Measurements from ENCODE around the gene TTLL5. TPM values are rescaled to one million over a fixed set of nuclear protein-coding genes. Genes with fewer than 3 reads are reported as not detected.

The TTLL5 gene
- total RNA-seq, 5 donors from 2014 or later (not counting 1 experiment from before 2014, with no cell fraction given) = 15.4 to 36.2 (median 22.2) TPM

DNA sequence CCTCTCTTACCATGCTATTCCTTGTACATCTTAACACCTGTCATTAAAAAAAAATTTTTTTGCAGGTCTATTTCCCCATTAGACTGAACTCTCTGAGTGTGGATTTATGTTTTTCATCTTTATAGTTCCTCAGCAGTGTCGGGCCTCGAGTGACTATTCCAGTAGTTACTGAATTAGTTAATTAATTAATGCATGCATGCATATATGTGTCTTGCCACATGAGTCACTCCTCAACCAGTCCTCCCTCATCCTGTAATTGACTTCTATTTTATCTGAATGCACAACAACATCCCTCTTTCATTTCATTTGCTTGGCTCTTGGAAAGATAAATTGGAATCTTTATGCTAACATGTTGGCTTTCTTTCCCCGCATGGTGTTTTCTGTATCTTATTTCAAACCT, 36.0 kb upstream of the TTLL5 start:
- Mint-ChIP-seq H3K27me3 (no peaks in the 10 kb centered on the region), H3K36me3 (peaks cover 4% of the 10 kb centered on the region), H3K9me3 (no peaks in the 10 kb centered on the region), H3K4me1 (no peaks in the 10 kb centered on the region), H3K27ac (no peak overlapping the region), H3K4me3 (no peak overlapping the region)
- WGBS (ENCODE audit: insufficient coverage) = no CpG with 5 or more reads among the region's 3 CpGs
- CTCF ChIA-PET = interaction anchor here in 1 of 2 donors (0.5 kb wide), 1 partner anchor 1301 kb away, joined by 7 read pairs; no protein-coding TSS in a partner anchor
- H3K36me3 ChIP-seq (ENCODE audit: control insufficient read depth in 2 of 2, extremely low read depth in 1 of 2, insufficient read depth in 1 of 2, low read length in 1 of 2) = no peaks in the 10 kb centered on the region
- ATAC-seq (replicated peaks in 1 of 4) (no peak), DNase-seq (no peak)
- no peak overlapping the region for H3K27ac ChIP-seq (ENCODE audit: low read length)
- H3K4me3 ChIP-seq (ENCODE audit: control insufficient read depth in 1 of 2, extremely low read depth in 1 of 2, low read length in 1 of 2) = no peak overlapping the region
- POLR2A ChIA-PET = no interaction called here
- no peaks in the 10 kb centered on the region for H3K27me3 ChIP-seq (replicated peaks in 1 of 2; ENCODE audit: control insufficient read depth in 2 of 2, extremely low read depth in 1 of 2, insufficient read depth in 2 of 2, low read length in 1 of 2)
- no peaks in the 10 kb centered on the region for H3K9me3 ChIP-seq
- H3K4me1 ChIP-seq (ENCODE audit: control insufficient read depth in 1 of 2, extremely low read depth in 1 of 2, insufficient read depth in 2 of 2, low read length in 2 of 2) = no peaks in the 10 kb centered on the region

DNA sequence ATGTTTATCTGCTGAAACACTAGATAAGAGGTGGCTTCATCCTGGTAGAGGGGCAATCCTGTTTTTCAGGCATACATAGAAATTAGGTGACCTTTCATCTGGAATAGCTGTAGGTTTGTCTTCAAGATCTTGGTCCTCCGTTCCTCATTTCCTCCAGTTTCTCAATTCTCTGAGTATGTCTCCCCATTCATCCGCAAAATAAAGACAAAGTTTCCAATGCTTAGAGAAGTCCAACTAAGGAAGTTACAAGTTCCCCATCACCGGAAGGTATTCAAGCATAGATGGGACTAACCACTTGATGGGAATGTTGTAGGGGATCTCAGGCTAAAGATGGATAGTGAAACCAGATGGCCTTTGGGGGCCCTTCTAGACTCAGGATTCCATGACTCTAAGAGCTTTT, 34.6 kb upstream of the TTLL5 start:
- no CpG with 5 or more reads among the region's 3 CpGs for WGBS (ENCODE audit: insufficient coverage)
- Histone ChIP-seq H3K27ac (ENCODE audit: low read length) (no peak overlapping the region), H3K4me3 (ENCODE audit: control insufficient read depth in 1 of 2, extremely low read depth in 1 of 2, low read length in 1 of 2) (no peak overlapping the region), H3K4me1 (ENCODE audit: control insufficient read depth in 1 of 2, extremely low read depth in 1 of 2, insufficient read depth in 2 of 2, low read length in 2 of 2) (no peaks in the 10 kb centered on the region), H3K9me3 (no peaks in the 10 kb centered on the region), H3K36me3 (ENCODE audit: control insufficient read depth in 2 of 2, extremely low read depth in 1 of 2, insufficient read depth in 1 of 2, low read length in 1 of 2) (no peaks in the 10 kb centered on the region), H3K27me3 (replicated peaks in 1 of 2; ENCODE audit: control insufficient read depth in 2 of 2, extremely low read depth in 1 of 2, insufficient read depth in 2 of 2, low read length in 1 of 2) (no peaks in the 10 kb centered on the region)
- Mint-ChIP-seq H3K4me1 (no peaks in the 10 kb centered on the region), H3K9me3 (no peaks in the 10 kb centered on the region), H3K27me3 (no peaks in the 10 kb centered on the region), H3K27ac (no peak overlapping the region), H3K36me3 (peaks cover 4% of the 10 kb centered on the region), H3K4me3 (no peak overlapping the region)
- no peak for DNase-seq
- CTCF ChIA-PET = no interaction called here
- POLR2A ChIA-PET = no interaction called here
- ATAC-seq (replicated peaks in 1 of 4) = no peak

DNA sequence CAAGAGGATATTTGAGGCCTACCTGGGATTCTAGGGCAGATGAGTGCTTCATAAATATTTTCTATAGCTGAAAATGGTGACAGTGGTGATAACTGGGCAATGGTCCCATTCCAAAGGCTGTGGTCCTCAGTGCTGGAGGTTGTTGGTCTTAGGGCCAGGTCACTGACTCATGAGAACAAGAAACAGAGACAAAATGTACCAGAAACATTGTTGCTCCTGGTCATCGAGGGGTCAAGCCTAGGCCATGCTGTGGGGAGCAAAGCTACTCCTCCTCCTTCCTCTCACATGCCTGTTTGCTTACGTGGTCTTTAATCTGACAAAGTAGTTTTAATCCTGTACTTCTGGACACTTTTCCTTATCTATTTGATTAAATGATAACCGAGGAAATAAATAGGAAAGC, 34.2 kb upstream of the TTLL5 start:
- Mint-ChIP-seq H3K36me3 (no peaks in the 10 kb centered on the region), H3K27ac (no peak overlapping the region), H3K27me3 (no peaks in the 10 kb centered on the region), H3K4me1 (no peaks in the 10 kb centered on the region), H3K4me3 (no peak overlapping the region), H3K9me3 (no peaks in the 10 kb centered on the region)
- H3K36me3 ChIP-seq (ENCODE audit: control insufficient read depth in 2 of 2, extremely low read depth in 1 of 2, insufficient read depth in 1 of 2, low read length in 1 of 2) = no peaks in the 10 kb centered on the region
- H3K27me3 ChIP-seq (replicated peaks in 1 of 2; ENCODE audit: control insufficient read depth in 2 of 2, extremely low read depth in 1 of 2, insufficient read depth in 2 of 2, low read length in 1 of 2) = no peaks in the 10 kb centered on the region
- no peak for DNase-seq
- no peak overlapping the region for H3K4me3 ChIP-seq (ENCODE audit: control insufficient read depth in 1 of 2, extremely low read depth in 1 of 2, low read length in 1 of 2)
- H3K9me3 ChIP-seq = no peaks in the 10 kb centered on the region
- no peaks in the 10 kb centered on the region for H3K4me1 ChIP-seq (ENCODE audit: control insufficient read depth in 1 of 2, extremely low read depth in 1 of 2, insufficient read depth in 2 of 2, low read length in 2 of 2)
- no peak for ATAC-seq (replicated peaks in 1 of 4)
- CTCF ChIA-PET = no interaction called here
- POLR2A ChIA-PET = no interaction called here
- no CpG with 5 or more reads among the region's 3 CpGs for WGBS (ENCODE audit: insufficient coverage)
- H3K27ac ChIP-seq (ENCODE audit: low read length) = no peak overlapping the region

DNA sequence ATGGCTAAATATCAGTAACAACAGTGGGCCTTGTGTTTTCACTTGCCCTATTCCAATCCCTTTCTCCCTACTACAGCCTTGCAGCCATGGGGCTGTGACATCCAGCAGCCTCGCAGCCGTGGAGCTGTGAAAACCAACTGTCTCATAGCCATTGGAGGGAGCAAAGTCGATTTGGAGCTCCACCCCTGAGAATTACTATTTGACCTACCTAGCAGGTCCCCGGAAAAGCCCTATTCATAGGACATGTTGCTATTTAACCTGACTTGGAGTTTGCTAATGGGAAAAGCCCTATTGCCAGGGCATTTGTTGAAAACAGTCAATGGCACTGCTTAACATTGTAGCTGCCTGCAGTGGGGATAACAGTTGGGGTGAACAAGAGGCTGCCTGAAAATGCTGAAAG, 33.6 kb upstream of the TTLL5 start:
- Histone ChIP-seq H3K4me1 (ENCODE audit: control insufficient read depth in 1 of 2, extremely low read depth in 1 of 2, insufficient read depth in 2 of 2, low read length in 2 of 2) (no peaks in the 10 kb centered on the region), H3K9me3 (no peaks in the 10 kb centered on the region), H3K4me3 (ENCODE audit: control insufficient read depth in 1 of 2, extremely low read depth in 1 of 2, low read length in 1 of 2) (no peak overlapping the region), H3K27ac (ENCODE audit: low read length) (no peak overlapping the region), H3K27me3 (replicated peaks in 1 of 2; ENCODE audit: control insufficient read depth in 2 of 2, extremely low read depth in 1 of 2, insufficient read depth in 2 of 2, low read length in 1 of 2) (no peaks in the 10 kb centered on the region), H3K36me3 (ENCODE audit: control insufficient read depth in 2 of 2, extremely low read depth in 1 of 2, insufficient read depth in 1 of 2, low read length in 1 of 2) (no peaks in the 10 kb centered on the region)
- Mint-ChIP-seq H3K27ac (no peak overlapping the region), H3K27me3 (no peaks in the 10 kb centered on the region), H3K4me1 (no peaks in the 10 kb centered on the region), H3K9me3 (no peaks in the 10 kb centered on the region), H3K36me3 (no peaks in the 10 kb centered on the region), H3K4me3 (no peak overlapping the region)
- CTCF ChIA-PET = no interaction called here
- POLR2A ChIA-PET = no interaction called here
- no CpG with 5 or more reads among the region's 4 CpGs for WGBS (ENCODE audit: insufficient coverage)
- ATAC-seq (replicated peaks in 1 of 4) (no peak), DNase-seq (no peak)

DNA sequence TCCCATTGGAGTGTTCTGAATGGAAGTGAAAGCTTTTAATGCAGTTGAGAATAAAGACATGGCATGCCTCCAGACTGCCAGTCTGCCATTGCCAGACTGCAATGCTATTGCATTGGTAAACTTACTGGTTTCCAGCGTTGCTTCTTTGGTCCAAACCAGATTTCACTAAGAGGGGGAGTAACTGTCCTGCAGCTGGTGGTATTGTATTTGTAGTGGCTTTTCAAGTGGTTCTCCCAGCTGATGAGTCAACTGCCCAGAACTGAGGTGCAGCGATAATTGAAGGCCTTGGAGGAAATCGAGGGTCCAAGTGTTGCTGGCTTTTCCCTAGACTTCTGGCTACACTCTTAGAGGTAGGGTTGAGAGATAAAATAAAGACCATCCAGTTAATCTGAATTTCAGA, 32.2 kb upstream of the TTLL5 start:
- ChIA-PET POLR2A (no interaction called here), CTCF (no interaction called here)
- 96% methylated on average over 2 of the region's 3 CpGs for WGBS (ENCODE audit: insufficient coverage)
- Histone ChIP-seq H3K4me1 (ENCODE audit: control insufficient read depth in 1 of 2, extremely low read depth in 1 of 2, insufficient read depth in 2 of 2, low read length in 2 of 2) (no peaks in the 10 kb centered on the region), H3K9me3 (no peaks in the 10 kb centered on the region), H3K27me3 (replicated peaks in 1 of 2; ENCODE audit: control insufficient read depth in 2 of 2, extremely low read depth in 1 of 2, insufficient read depth in 2 of 2, low read length in 1 of 2) (no peaks in the 10 kb centered on the region), H3K36me3 (ENCODE audit: control insufficient read depth in 2 of 2, extremely low read depth in 1 of 2, insufficient read depth in 1 of 2, low read length in 1 of 2) (no peaks in the 10 kb centered on the region), H3K27ac (ENCODE audit: low read length) (no peak overlapping the region), H3K4me3 (ENCODE audit: control insufficient read depth in 1 of 2, extremely low read depth in 1 of 2, low read length in 1 of 2) (no peak overlapping the region)
- Mint-ChIP-seq H3K27me3 (no peaks in the 10 kb centered on the region), H3K4me1 (no peaks in the 10 kb centered on the region), H3K9me3 (no peaks in the 10 kb centered on the region), H3K27ac (no peak overlapping the region), H3K36me3 (peaks cover 4% of the 10 kb centered on the region), H3K4me3 (no peak overlapping the region)
- ATAC-seq (replicated peaks in 1 of 4) (no peak), DNase-seq (no peak)

DNA sequence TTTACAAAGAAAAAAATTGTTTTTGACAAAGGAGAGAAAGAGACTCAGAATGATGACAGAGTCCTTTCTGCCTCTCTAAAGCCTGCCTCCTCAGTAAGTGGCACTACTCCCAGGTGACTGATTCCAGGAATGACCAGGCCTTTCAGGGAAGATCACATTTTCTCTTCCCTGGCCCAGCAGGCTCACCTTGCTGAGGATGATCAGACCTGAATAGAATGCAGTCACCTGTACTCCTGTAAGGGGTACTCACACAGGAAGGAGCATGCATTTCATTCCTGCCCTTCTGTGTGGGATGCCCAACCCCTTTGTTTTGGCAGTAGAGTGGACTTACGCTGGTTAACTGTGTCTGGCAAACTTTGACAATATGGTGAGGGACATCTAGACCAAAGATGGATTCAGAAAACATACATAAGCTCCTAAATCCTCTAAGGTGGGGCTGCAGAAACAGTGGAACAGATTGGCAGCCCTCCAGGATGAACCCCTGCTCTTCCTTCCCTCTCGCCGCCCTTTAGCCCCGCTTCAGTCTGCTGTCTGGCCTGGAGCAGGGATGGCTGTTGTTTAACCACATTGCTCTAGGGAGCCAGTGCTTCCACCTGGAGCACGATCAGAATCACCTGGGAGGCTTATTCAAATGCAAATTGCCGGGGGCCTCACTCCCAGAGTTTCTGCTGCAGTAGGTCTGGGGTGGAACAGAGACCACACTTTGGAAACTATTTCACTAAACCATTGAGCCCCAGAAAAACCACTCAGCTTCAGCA, 30.2 kb upstream of the TTLL5 start:
- 67% methylated on average over 1 of the region's 6 CpGs for WGBS (ENCODE audit: insufficient coverage)
- H3K27ac ChIP-seq (ENCODE audit: low read length) = no peak overlapping the region
- ATAC-seq (replicated peaks in 1 of 4) (no peak), DNase-seq (no peak)
- ChIA-PET CTCF (no interaction called here), POLR2A (no interaction called here)
- Mint-ChIP-seq H3K9me3 (no peaks in the 10 kb centered on the region), H3K27ac (no peak overlapping the region), H3K36me3 (peaks cover 11% of the 10 kb centered on the region), H3K4me3 (no peak overlapping the region), H3K27me3 (no peaks in the 10 kb centered on the region), H3K4me1 (no peaks in the 10 kb centered on the region)
- H3K4me3 ChIP-seq (ENCODE audit: control insufficient read depth in 1 of 2, extremely low read depth in 1 of 2, low read length in 1 of 2) = no peak overlapping the region
- H3K36me3 ChIP-seq (ENCODE audit: control insufficient read depth in 2 of 2, extremely low read depth in 1 of 2, insufficient read depth in 1 of 2, low read length in 1 of 2) = no peaks in the 10 kb centered on the region
- no peaks in the 10 kb centered on the region for H3K9me3 ChIP-seq
- H3K4me1 ChIP-seq (ENCODE audit: control insufficient read depth in 1 of 2, extremely low read depth in 1 of 2, insufficient read depth in 2 of 2, low read length in 2 of 2) = no peaks in the 10 kb centered on the region
- H3K27me3 ChIP-seq (replicated peaks in 1 of 2; ENCODE audit: control insufficient read depth in 2 of 2, extremely low read depth in 1 of 2, insufficient read depth in 2 of 2, low read length in 1 of 2) = no peaks in the 10 kb centered on the region

DNA sequence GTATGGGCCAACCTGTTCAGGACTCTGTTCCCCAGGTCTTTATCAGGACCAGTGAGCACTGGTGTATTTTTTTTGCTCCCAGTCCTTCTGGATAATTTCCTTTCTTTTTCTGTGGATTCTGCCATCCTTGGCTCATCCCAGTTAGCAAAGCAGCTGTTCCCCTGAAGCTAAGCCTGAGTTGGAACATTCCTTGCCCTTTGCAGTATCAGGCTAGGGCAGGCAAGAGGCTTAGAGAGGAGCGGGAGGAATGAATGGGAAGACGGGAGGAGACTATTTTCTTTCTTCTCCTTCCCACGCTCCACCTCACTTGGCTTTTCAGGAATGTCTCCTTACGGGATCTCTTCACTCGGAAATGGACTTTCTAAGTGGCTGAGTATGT, 29.6 kb upstream of the TTLL5 start:
- no peaks in the 10 kb centered on the region for H3K4me1 Mint-ChIP-seq
- no peak for ATAC-seq (replicated peaks in 1 of 4)
- Histone ChIP-seq H3K27me3 (replicated peaks in 1 of 2; ENCODE audit: control insufficient read depth in 2 of 2, extremely low read depth in 1 of 2, insufficient read depth in 2 of 2, low read length in 1 of 2) (no peaks in the 10 kb centered on the region), H3K27ac (ENCODE audit: low read length) (no peak overlapping the region), H3K36me3 (ENCODE audit: control insufficient read depth in 2 of 2, extremely low read depth in 1 of 2, insufficient read depth in 1 of 2, low read length in 1 of 2) (no peaks in the 10 kb centered on the region), H3K4me1 (ENCODE audit: control insufficient read depth in 1 of 2, extremely low read depth in 1 of 2, insufficient read depth in 2 of 2, low read length in 2 of 2) (no peaks in the 10 kb centered on the region), H3K4me3 (ENCODE audit: control insufficient read depth in 1 of 2, extremely low read depth in 1 of 2, low read length in 1 of 2) (no peak overlapping the region), H3K9me3 (no peaks in the 10 kb centered on the region)
- H3K4me3 Mint-ChIP-seq = no peak overlapping the region
- no peak overlapping the region for H3K27ac Mint-ChIP-seq
- H3K36me3 Mint-ChIP-seq = peaks cover 11% of the 10 kb centered on the region
- 100% methylated on average over 1 of the region's 5 CpGs for WGBS (ENCODE audit: insufficient coverage)
- CTCF ChIA-PET = no interaction called here
- H3K9me3 Mint-ChIP-seq = no peaks in the 10 kb centered on the region
- DNase-seq = no peak
- POLR2A ChIA-PET = interaction anchor here in 1 of 2 donors (0.6 kb wide), 1 partner anchor 16 kb away, joined by 3 read pairs; no protein-coding TSS in a partner anchor
- H3K27me3 Mint-ChIP-seq = no peaks in the 10 kb centered on the region
